Stimulated activated CD4-positive, alpha-beta T cell treated with anti-CD3 and anti-CD28 coated beads, Interleukin-4, amount 100 ng/mL, for 1 hour (primary cell): ENCODE results near the gene CA10.

Experiments used
- DNase-seq: peaks from one replicate; pipeline ENCODE4 v3.0.0-alpha.2; 2020

Gene CA10

DNA sequence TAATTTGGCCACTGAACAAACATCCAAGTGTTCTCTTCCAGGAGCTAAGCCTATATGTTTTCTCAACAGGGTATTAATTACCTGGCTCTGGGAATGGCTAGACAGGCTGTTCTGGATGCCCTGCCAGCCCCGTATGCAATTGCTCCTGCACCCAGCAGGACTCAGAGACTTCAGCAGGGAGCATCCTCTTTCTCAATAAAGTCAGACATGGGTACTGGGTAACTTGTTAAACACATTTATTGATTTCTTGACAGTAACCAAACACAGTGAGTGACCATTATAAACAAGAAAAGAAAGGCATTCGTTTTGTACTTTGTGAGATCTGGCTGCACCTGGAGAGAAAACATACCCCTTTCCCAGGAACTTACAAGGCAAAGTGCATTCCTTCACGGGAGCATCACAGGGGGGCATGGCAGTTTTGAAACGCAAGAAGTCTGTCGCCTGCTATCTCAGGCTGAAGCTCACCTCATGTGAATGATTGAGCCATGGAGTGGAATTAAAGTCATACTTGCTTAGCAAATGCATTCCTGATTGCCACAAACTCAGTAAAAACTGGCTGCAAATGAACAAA lies 528.3 kb downstream of the CA10 start:
- no peak for DNase-seq

- no peak for DNase-seq
These were observed 529.3 kb downstream of the CA10 start for GRCh38 chr17:51629232-51629631.

DNA sequence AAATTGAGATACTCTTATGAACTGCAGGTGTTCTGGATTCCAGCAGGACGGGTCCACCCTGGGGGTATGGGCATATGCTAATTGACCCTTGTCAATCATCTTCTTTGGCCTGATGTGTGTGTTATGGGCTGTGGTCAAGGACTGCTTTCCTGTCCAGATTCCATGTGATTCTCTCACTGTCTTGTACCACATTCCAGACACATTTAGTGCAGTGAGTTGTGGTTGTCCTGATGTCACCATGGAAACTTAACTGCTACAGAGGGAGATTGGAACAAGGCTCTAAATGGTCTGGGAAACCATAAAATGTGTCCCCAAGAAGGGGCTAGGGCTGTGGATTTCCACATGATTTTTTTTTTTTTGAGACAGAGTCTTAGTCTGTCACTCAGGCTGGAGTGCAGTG lies 530.7 kb downstream of the CA10 start:
- DNase-seq, result no peak

- DNase-seq, result no peak
These were observed 540.0 kb downstream of the CA10 start for GRCh38 chr17:51618476-51618875.

- no peak for DNase-seq
These were observed 540.5 kb downstream of the CA10 start for GRCh38 chr17:51617986-51618385.

DNA sequence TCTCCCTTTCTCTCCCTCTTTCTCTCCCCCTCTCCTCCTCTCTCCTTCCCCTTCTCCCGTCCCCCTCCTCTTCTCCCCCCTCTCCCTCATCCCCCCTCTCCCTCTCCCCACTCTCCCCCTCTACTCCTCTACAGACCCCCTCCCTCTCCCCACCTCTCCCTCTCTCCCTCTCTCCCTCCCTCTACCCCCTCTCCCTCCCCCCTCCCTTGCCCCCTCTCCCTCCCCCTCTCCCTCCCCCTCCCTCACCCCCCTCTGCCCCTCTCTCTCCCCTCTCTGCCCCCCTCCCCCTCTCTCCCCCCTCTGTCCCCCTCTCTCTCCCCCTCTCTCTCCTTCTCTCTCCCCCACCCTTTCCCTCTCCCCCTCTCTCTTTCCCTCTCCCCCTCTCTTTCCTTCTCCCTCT lies 545.3 kb downstream of the CA10 start:
- no peak for DNase-seq

DNA sequence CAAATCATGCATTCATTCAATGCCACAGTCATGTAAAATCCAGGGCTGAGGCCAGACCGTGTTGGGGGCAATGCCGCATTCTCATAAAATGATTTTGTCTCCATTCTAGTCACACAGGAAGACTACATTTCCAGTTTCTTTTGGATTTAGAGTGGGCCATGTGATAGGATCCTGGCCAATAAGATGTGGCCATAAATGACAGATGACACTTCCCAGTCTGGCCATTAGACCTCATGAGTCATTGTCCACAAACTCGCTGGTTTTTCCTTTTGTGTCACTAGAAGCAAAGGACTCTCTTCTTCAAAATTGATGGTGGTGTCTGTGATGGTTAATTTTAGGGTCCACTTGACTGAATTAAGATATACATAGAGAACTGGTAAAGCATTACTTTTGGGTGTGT lies 545.8 kb downstream of the CA10 start:
- no peak for DNase-seq

- DNase-seq, result no peak
These were observed 546.9 kb downstream of the CA10 start for GRCh38 chr17:51611585-51611984.

- no peak for DNase-seq
These were observed 547.7 kb downstream of the CA10 start for GRCh38 chr17:51610834-51611233.

DNA sequence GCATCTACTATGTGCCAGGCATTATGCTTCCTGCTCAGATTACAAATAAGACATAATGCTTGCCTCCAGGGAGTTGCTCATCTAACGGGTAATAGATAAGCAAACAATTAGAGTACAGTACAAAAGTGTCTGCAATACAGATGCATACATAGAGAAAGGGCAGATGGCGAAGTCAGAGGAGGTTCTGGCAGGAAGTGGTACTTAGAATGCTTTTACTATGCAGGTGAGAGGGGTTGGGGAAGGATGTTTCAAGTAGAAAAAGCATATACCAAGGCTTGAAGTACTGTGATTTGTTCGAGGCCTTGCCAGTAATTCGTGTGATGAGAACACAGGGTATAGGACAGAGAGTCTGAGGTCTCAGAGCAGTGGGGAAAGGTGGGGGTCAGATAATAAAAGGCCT lies 548.4 kb downstream of the CA10 start:
- DNase-seq, result no peak

- DNase-seq, result no peak
These were observed 550.1 kb downstream of the CA10 start for GRCh38 chr17:51608251-51608933.

GRCh38 chr17:51607512-51607911 lies 551.0 kb downstream of the CA10 start:
- DNase-seq, result no peak

GRCh38 chr17:51604299-51605020 lies 554.1 kb downstream of the CA10 start:
- no peak for DNase-seq

GRCh38 chr17:51601622-51602261 lies 556.8 kb downstream of the CA10 start:
- no peak for DNase-seq

DNA sequence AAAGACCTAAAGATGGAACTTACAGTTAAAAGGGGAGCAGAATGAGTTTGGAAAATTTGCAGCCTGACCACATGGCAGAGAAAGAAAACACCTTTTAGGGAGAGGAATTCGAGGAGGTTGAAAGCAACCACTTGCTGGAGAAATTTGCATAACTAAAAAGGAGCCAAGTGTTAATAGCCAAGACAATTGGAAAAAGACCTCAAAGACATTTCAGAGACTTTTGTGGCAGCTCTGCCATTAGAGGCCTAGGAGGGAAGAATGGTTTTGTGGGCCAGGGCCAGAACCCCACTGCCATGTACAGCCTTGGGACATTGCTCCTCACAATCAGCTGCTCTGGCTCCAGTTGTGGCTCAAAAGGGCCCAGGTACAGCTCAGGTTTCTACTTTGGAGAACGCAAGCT lies 559.7 kb downstream of the CA10 start:
- no peak for DNase-seq

DNA sequence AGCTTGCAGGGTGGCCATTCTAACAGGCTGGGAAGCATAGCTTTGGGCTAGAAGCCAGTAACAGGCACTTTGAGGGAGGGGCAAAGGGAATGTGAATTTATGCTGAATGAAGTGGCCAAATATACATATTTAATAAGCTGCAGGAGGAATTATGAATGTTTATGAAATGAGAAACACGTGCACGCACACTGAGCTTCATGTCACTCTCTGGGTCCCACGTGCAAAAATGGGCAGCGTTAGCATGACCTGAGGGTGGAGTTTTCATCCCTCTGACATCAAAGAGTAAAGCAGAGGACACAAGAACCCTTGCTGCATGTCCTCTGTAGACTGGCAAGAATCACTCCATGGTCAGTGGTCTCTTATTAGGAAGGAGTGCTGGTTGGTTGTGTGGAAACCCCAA lies 561.2 kb downstream of the CA10 start:
- no peak for DNase-seq

- DNase-seq, result no peak
These were observed 562.6 kb downstream of the CA10 start for GRCh38 chr17:51595826-51596398.

GRCh38 chr17:51590071-51590656 lies 568.4 kb downstream of the CA10 start:
- DNase-seq, result no peak

- no peak for DNase-seq
These were observed 570.5 kb downstream of the CA10 start for GRCh38 chr17:51588063-51588462.

DNA sequence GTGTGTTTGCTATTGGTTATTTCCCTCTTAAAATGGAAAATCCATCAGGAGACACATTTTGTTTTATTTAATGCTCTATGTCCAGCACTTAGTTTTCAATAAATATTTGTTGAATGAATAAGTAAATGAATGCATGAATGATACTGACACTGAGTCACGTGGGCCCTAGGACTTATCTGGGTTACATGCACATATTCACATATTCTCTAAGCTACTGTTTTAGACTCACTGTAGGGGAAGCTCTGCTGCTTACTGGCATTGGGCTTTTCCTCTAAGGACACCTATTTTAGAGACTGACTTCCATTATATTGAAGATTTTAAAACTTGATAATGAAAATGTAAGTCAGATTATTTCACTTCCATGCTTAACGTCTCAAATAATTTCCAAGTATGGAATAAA lies 571.0 kb downstream of the CA10 start:
- no peak for DNase-seq

DNA sequence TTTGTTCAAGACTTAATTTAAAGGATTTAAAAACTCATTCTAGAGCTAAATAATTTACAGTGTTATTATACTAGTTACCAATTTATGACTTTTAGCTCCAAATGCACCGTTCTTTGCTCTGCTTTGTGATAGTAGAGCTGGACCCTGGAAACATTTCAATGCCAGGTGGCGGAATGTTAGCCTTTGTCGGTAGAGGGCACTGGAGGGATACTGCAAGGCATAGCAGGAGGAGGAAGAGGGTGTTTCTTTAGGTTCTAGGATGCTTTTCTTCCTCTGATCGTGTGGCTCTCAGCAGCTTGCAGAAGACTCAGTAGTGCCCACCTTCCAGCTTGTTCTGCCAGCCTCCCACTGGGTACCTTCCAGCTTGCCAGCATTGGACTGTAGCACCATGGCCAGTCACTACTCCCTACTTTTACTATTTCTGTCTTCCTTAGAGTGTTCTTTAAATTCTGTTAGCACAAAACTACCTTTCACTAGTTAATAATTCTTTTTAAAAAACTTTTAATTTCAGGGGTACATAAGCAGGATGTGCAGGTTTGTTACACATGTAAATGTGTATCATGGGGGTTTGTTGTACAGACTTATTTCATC lies 572.9 kb downstream of the CA10 start:
- DNase-seq, result no peak

- no peak for DNase-seq
These were observed 577.6 kb downstream of the CA10 start for GRCh38 chr17:51580869-51581268.
